Omental fat pad (tissue), 4 donors: Measurements from ENCODE around the gene BLNK. TPM values are rescaled to one million over a fixed set of nuclear protein-coding genes. Genes with fewer than 3 reads are reported as not detected.
A peak's percentile ranks its signal among the peaks of the same experiment; 100 is the strongest.

Experiments used
- ATAC-seq: fragments of 150-250 bp; one replicate; pipeline ENCODE4 v1.9.1; 2016; ENCODE audit warnings: mild to moderate bottlenecking, moderate library complexity; ENCODE audit not compliant: low FRiP score
- DNase-seq: peaks from one replicate; pipeline ENCODE4 v3.0.0-alpha.2; 2019; ENCODE audit warnings: low spot score
- CTCF ChIP-seq, 3 donors: fragments of 450-650 bp; IDR thresholded peaks; one replicate each; pipeline ENCODE4 v1.5.1; 2016 to 2017; ENCODE audit warnings: antibody characterized with exemption in 3 of 3, mild to moderate bottlenecking in 3 of 3, moderate library complexity in 2 of 3
- total RNA-seq, 4 donors: library from RNA; depleted of rRNA; stranded (reverse); fragments of >200 nt; gene quantifications; one replicate each; pipeline ENCODE4 v1.1.0, GENCODE V29; 2016

BLNK gene
- 1 to 10 TPM in 3 of 4 donors, under 1 TPM in 1; 0.48 to 5.3 (median 3.2) TPM for total RNA-seq

- DNase-seq = peak; percentile 27
- peak; percentile 72 for ATAC-seq
- TF ChIP-seq CTCF (IDR thresholded peaks at IDR 0.05) = no peak
These were observed at the start of gene BLNK for GRCh38 chr10:96271016-96271815. TSS of gene BLNK (minus strand) at chr10:96271569. CDS start at chr10:96271398, 171 bp downstream.

GRCh38 chr10:96319754-96320474 lies 48.5 kb upstream of the BLNK start:
- no peak for ATAC-seq
- no peak for DNase-seq
- TF ChIP-seq CTCF (IDR thresholded peaks at IDR 0.05) = no peak

- no peak for TF ChIP-seq CTCF (IDR thresholded peaks at IDR 0.05)
- ATAC-seq (no peak), DNase-seq (no peak)
These were observed 45.9 kb upstream of the BLNK start for GRCh38 chr10:96317067-96317833.

- ATAC-seq (no peak), DNase-seq (no peak)
- no peak for TF ChIP-seq CTCF (IDR thresholded peaks at IDR 0.05)
These were observed 42.0 kb upstream of the BLNK start for GRCh38 chr10:96313344-96313743.

GRCh38 chr10:96311180-96311715 lies 39.9 kb upstream of the BLNK start:
- ATAC-seq (no peak), DNase-seq (no peak)
- no peak for TF ChIP-seq CTCF (IDR thresholded peaks at IDR 0.05)

- no peak for TF ChIP-seq CTCF (IDR thresholded peaks at IDR 0.05)
- DNase-seq = no peak
- ATAC-seq = no peak
These were observed 38.9 kb upstream of the BLNK start for GRCh38 chr10:96310321-96310669.
